ENCODE measurements around the gene EVX1.

Gene EVX1

GRCh38 chr7:27269455-27269854 is 26.9 kb downstream of the EVX1 start:
- H3K27me3 ChIP-seq (ENCODE audit: insufficient read depth, low read length): no peaks in the 10 kb centered on the region
- WGBS: 84% methylated on average over 14 of the region's 14 CpGs
- H3K4me1 ChIP-seq (ENCODE audit: insufficient read depth, low read length): no peaks in the 10 kb centered on the region
- H3K9me3 ChIP-seq (ENCODE audit: insufficient read depth, low read depth, low read length): peaks cover 13% of the 10 kb centered on the region
- no peak overlapping the region for H3K27ac ChIP-seq (ENCODE audit: low read depth, low read length)
- no peak overlapping the region for H3K9ac ChIP-seq (ENCODE audit: low read depth, low read length)
- no peak overlapping the region for H3K4me3 ChIP-seq (ENCODE audit: low read length)
- no peaks in the 10 kb centered on the region for H3K36me3 ChIP-seq (ENCODE audit: insufficient read depth, low read length)

DNA sequence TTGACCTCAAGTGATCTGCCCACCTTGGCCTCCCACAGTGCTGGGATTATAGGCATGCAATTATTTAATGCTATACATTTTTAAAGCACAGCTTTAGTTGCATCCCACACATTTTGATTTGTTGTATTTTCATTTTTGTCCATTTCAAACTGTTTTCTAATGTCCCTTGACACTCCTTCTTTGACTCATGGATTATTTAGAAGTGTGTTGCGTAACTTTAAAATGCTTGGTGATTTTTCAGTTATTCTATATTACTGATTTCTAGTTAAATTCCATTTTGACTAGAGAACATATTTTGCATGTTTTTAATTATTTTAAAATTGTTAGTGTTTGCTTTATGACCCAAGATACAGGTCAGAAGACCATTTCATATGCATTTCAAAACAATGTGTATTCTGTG is 28.8 kb downstream of the EVX1 start:
- Histone ChIP-seq H3K9ac (ENCODE audit: low read depth, low read length) (no peak overlapping the region), H3K36me3 (ENCODE audit: insufficient read depth, low read length) (no peaks in the 10 kb centered on the region), H3K27ac (ENCODE audit: low read depth, low read length) (no peak overlapping the region), H3K4me1 (ENCODE audit: insufficient read depth, low read length) (no peaks in the 10 kb centered on the region), H3K9me3 (ENCODE audit: insufficient read depth, low read depth, low read length) (peaks cover 13% of the 10 kb centered on the region), H3K27me3 (ENCODE audit: insufficient read depth, low read length) (no peaks in the 10 kb centered on the region), H3K4me3 (ENCODE audit: low read length) (no peak overlapping the region)
- no CpG with 5 or more reads among the region's 1 CpG for WGBS

DNA sequence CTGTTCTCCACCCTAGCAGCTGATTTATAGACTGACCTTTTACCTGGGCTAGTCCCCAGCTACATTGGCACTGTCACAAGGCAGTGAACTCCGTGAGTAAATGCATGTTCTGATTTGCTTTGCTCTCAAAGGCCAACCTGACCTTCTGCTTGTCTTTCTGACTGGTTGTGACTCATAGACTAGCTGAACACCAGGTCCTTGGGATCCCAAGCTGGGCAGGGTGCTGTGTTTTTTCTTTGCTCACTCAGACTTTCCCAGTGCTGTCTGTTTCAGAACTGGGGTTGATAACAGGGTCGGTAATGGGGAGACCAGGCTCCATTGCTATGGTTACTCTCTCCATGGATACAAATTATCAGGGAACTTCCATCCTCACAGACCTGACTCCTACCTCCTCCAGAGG is 35.0 kb downstream of the EVX1 start:
- H3K27ac ChIP-seq (ENCODE audit: low read depth, low read length): no peak overlapping the region
- no peaks in the 10 kb centered on the region; the same call in 1 of the 2 replicates for H3K9me3 ChIP-seq (ENCODE audit: insufficient read depth, low read depth, low read length)
- H3K4me3 ChIP-seq (ENCODE audit: low read length): no peak overlapping the region
- H3K9ac ChIP-seq (ENCODE audit: low read depth, low read length): no peak overlapping the region
- no peaks in the 10 kb centered on the region for H3K36me3 ChIP-seq (ENCODE audit: insufficient read depth, low read length)
- H3K27me3 ChIP-seq (ENCODE audit: insufficient read depth, low read length): no peaks in the 10 kb centered on the region
- 93% methylated on average over 2 of the region's 2 CpGs for WGBS
- H3K4me1 ChIP-seq (ENCODE audit: insufficient read depth, low read length): no peaks in the 10 kb centered on the region

- 89% methylated on average over 3 of the region's 3 CpGs for WGBS
- Histone ChIP-seq H3K4me3 (ENCODE audit: low read length) (no peak overlapping the region), H3K9ac (ENCODE audit: low read depth, low read length) (no peak overlapping the region), H3K27ac (ENCODE audit: low read depth, low read length) (no peak overlapping the region), H3K36me3 (ENCODE audit: insufficient read depth, low read length) (no peaks in the 10 kb centered on the region), H3K4me1 (ENCODE audit: insufficient read depth, low read length) (no peaks in the 10 kb centered on the region), H3K9me3 (ENCODE audit: insufficient read depth, low read depth, low read length) (no peaks in the 10 kb centered on the region), H3K27me3 (ENCODE audit: insufficient read depth, low read length) (no peaks in the 10 kb centered on the region)
Observed at GRCh38 chr7:27283558-27283957, 41.0 kb downstream of the EVX1 start.

GRCh38 chr7:27295236-27295635 is 52.6 kb downstream of the EVX1 start:
- H3K27ac ChIP-seq (ENCODE audit: low read depth, low read length): no peak overlapping the region
- no peak overlapping the region for H3K4me3 ChIP-seq (ENCODE audit: low read length)
- H3K36me3 ChIP-seq (ENCODE audit: insufficient read depth, low read length): no peaks in the 10 kb centered on the region
- H3K4me1 ChIP-seq (ENCODE audit: insufficient read depth, low read length): no peaks in the 10 kb centered on the region
- H3K27me3 ChIP-seq (ENCODE audit: insufficient read depth, low read length): no peaks in the 10 kb centered on the region
- 94% methylated on average over 1 of the region's 2 CpGs for WGBS
- H3K9me3 ChIP-seq (ENCODE audit: insufficient read depth, low read depth, low read length): no peaks in the 10 kb centered on the region
- H3K9ac ChIP-seq (ENCODE audit: low read depth, low read length): no peak overlapping the region

GRCh38 chr7:27297356-27297755 is 54.8 kb downstream of the EVX1 start:
- Histone ChIP-seq H3K27ac (ENCODE audit: low read depth, low read length) (no peak overlapping the region), H3K9me3 (ENCODE audit: insufficient read depth, low read depth, low read length) (no peaks in the 10 kb centered on the region), H3K27me3 (ENCODE audit: insufficient read depth, low read length) (no peaks in the 10 kb centered on the region), H3K4me3 (ENCODE audit: low read length) (no peak overlapping the region), H3K9ac (ENCODE audit: low read depth, low read length) (no peak overlapping the region), H3K36me3 (ENCODE audit: insufficient read depth, low read length) (no peaks in the 10 kb centered on the region), H3K4me1 (ENCODE audit: insufficient read depth, low read length) (no peaks in the 10 kb centered on the region)
- WGBS: 94% methylated on average over 8 of the region's 8 CpGs

Measured in HUES64 (cell line).